ENCODE data around the gene WNT6.

WNT6 gene

DNA sequence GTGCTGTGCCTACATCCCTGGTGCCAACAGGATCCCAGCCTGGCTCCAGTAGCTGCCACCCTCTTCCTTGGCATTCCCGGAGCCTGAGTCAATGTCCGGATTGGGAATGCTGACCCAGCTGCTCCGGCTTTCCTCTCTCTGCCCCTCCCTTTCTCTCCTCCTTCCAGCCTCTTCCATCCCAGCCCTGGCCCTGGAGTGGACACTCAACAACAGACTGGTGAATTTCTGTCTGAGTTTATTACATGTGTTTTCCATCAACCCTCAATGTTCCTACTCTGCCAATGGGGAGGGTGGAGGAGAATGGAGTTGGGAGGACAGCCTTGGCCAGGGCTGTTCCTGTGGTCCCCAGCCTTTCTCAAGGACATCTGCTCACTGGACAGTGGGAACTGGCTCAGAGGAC is 27.1 kb upstream of the WNT6 start:
- Histone ChIP-seq H3K27me3 (replicated peaks; ENCODE audit: insufficient read depth, low read length) (no peaks in the 10 kb centered on the region), H3K27ac (ENCODE audit: low read length) (no peak overlapping the region), H3K9me2 (replicated peaks; ENCODE audit: insufficient read depth, low read length) (no peaks in the 10 kb centered on the region), H3K9me3 (replicated peaks; ENCODE audit: insufficient read depth, low read length) (no peaks in the 10 kb centered on the region), H3K4me2 (ENCODE audit: low read depth, low read length) (no peak overlapping the region), H3K9ac (ENCODE audit: low read length) (no peak overlapping the region), H3F3A (ENCODE audit: insufficient read depth, low read length) (no peaks in the 10 kb centered on the region), H3K79me2 (ENCODE audit: low read length) (no peaks in the 10 kb centered on the region), H4K20me1 (ENCODE audit: insufficient read depth, low read length) (no peaks in the 10 kb centered on the region), H3K4me1 (ENCODE audit: low read length) (no peaks in the 10 kb centered on the region), H3K36me3 (replicated peaks; ENCODE audit: insufficient read depth, low read length) (no peaks in the 10 kb centered on the region), H3K4me3 (ENCODE audit: low read length) (no peak overlapping the region), H2AFZ (ENCODE audit: low read length) (no peak overlapping the region)
- no peak for TF ChIP-seq EZH2 (optimal IDR thresholded peaks at IDR 0.05; ENCODE audit: low read depth, low read length)
- no peak for TF ChIP-seq EZH2phosphoT487 (IDR thresholded peaks at IDR 0.05; ENCODE audit: low read length)
- TF ChIP-seq, protein P1, sequence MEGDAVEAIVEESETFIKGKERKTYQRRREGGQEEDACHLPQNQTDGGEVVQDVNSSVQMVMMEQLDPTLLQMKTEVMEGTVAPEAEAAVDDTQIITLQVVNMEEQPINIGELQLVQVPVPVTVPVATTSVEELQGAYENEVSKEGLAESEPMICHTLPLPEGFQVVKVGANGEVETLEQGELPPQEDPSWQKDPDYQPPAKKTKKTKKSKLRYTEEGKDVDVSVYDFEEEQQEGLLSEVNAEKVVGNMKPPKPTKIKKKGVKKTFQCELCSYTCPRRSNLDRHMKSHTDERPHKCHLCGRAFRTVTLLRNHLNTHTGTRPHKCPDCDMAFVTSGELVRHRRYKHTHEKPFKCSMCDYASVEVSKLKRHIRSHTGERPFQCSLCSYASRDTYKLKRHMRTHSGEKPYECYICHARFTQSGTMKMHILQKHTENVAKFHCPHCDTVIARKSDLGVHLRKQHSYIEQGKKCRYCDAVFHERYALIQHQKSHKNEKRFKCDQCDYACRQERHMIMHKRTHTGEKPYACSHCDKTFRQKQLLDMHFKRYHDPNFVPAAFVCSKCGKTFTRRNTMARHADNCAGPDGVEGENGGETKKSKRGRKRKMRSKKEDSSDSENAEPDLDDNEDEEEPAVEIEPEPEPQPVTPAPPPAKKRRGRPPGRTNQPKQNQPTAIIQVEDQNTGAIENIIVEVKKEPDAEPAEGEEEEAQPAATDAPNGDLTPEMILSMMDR (IDR thresholded peaks at IDR 0.05; ENCODE audit: low read length): no peak
- DNase-seq: no peak

DNA sequence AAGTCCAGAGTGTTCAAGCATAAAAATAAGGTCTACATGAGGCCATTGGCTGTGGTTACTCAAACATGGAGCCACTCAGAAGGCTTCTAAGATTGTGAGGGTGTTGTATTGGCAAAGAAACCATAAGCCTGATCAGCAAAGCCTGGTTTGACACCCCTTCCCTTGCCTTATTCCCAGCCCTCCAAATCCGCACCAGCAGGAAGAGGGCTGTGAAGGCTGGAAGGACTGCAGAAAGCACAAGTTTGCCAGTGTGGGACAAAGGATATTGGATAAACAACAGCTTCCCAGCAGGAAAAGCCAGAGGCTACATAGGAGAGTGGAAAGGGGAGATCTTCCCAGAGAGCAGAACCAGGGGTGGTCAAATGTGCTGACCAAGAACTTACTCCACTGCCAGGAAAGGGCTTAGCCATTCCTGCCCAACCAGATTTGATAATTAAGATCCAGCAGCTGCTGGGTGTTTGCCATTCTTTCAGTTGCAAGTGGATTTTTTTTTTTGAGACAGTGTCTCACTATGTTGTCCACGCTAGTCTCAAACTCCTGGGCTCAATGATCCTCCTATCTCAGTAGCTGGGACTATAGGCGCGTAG is 26.5 kb upstream of the WNT6 start:
- H3K9me3 ChIP-seq (replicated peaks; ENCODE audit: insufficient read depth, low read length): no peaks in the 10 kb centered on the region
- H3K9me2 ChIP-seq (replicated peaks; ENCODE audit: insufficient read depth, low read length): no peaks in the 10 kb centered on the region
- no peak overlapping the region for H3K27ac ChIP-seq (ENCODE audit: low read length)
- no peaks in the 10 kb centered on the region for H3K27me3 ChIP-seq (replicated peaks; ENCODE audit: insufficient read depth, low read length)
- TF ChIP-seq EZH2 (optimal IDR thresholded peaks at IDR 0.05; ENCODE audit: low read depth, low read length) (no peak), EZH2phosphoT487 (IDR thresholded peaks at IDR 0.05; ENCODE audit: low read length) (no peak)
- TF ChIP-seq, protein P1 (IDR thresholded peaks at IDR 0.05; ENCODE audit: low read length): no peak
- H3K4me1 ChIP-seq (ENCODE audit: low read length): no peaks in the 10 kb centered on the region
- no peak overlapping the region for H2AFZ ChIP-seq (ENCODE audit: low read length)
- no peaks in the 10 kb centered on the region for H3K79me2 ChIP-seq (ENCODE audit: low read length)
- no peak for DNase-seq
- H3F3A ChIP-seq (ENCODE audit: insufficient read depth, low read length): no peaks in the 10 kb centered on the region
- H3K36me3 ChIP-seq (replicated peaks; ENCODE audit: insufficient read depth, low read length): no peaks in the 10 kb centered on the region
- H4K20me1 ChIP-seq (ENCODE audit: insufficient read depth, low read length): no peaks in the 10 kb centered on the region
- H3K4me3 ChIP-seq (ENCODE audit: low read length): no peak overlapping the region
- no peak overlapping the region for H3K4me2 ChIP-seq (ENCODE audit: low read depth, low read length)
- H3K9ac ChIP-seq (ENCODE audit: low read length): no peak overlapping the region

DNA sequence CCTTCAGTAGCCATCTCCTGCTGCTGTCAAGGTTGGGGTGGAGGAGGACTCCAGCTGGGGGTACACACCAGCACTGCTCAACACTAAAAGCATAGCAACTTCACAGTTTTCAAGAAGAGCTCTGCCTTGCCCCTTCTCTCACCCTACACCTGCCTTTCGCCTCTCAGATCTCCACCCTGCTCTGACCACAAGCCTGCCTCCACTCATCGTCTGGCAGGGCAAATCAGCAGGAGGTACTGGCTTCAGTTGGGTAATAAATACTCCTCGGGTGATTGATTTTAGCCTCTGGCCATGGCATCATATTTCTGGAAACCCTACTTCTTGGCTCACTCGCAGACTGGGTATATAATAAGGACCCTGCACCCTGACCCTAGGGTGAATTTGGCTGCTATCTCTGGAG is 24.9 kb upstream of the WNT6 start:
- Histone ChIP-seq H3K9me3 (replicated peaks; ENCODE audit: insufficient read depth, low read length) (no peaks in the 10 kb centered on the region), H3K36me3 (replicated peaks; ENCODE audit: insufficient read depth, low read length) (no peaks in the 10 kb centered on the region), H3K9me2 (replicated peaks; ENCODE audit: insufficient read depth, low read length) (no peaks in the 10 kb centered on the region), H3K4me1 (ENCODE audit: low read length) (no peaks in the 10 kb centered on the region), H3F3A (ENCODE audit: insufficient read depth, low read length) (no peaks in the 10 kb centered on the region), H3K4me3 (ENCODE audit: low read length) (no peak overlapping the region), H3K79me2 (ENCODE audit: low read length) (no peaks in the 10 kb centered on the region), H4K20me1 (ENCODE audit: insufficient read depth, low read length) (no peaks in the 10 kb centered on the region), H3K27me3 (replicated peaks; ENCODE audit: insufficient read depth, low read length) (no peaks in the 10 kb centered on the region), H3K4me2 (ENCODE audit: low read depth, low read length) (no peak overlapping the region), H3K9ac (ENCODE audit: low read length) (no peak overlapping the region), H3K27ac (ENCODE audit: low read length) (no peak overlapping the region), H2AFZ (ENCODE audit: low read length) (no peak overlapping the region)
- no peak for DNase-seq
- TF ChIP-seq EZH2 (optimal IDR thresholded peaks at IDR 0.05; ENCODE audit: low read depth, low read length) (no peak), EZH2phosphoT487 (IDR thresholded peaks at IDR 0.05; ENCODE audit: low read length) (no peak)
- TF ChIP-seq, protein P1 (IDR thresholded peaks at IDR 0.05; ENCODE audit: low read length): no peak
